Ovary (tissue), 3 donors: ENCODE measurements around the gene CHRNA3.

Source experiments
- CTCF ChIP-seq, 3 donors: fragments of 450-650 bp in 2 of 3; fragments of 200-600 bp in 1 of 3; IDR thresholded peaks; one replicate each; pipeline versions ENCODE4 v1.5.1 to v1.8.0; 2016 to 2022; ENCODE audit warnings: antibody characterized with exemption in 3 of 3, mild to moderate bottlenecking in 1 of 3
- EP300 ChIP-seq: sonication (generic); formaldehyde crosslinking; IDR thresholded peaks from one replicate; pipeline ENCODE4 v1.6.1; 2017; ENCODE audit warnings: antibody characterized with exemption
- POLR2A ChIP-seq: fragments of 450-650 bp; IDR thresholded peaks from one replicate; pipeline ENCODE4 v1.6.1; 2017; ENCODE audit warnings: antibody characterized with exemption, mild to moderate bottlenecking, moderate library complexity
- donor health status: DM: no; HTN: no; CAD: no.

- TF ChIP-seq CTCF (IDR thresholded peaks at IDR 0.05) (no peak), POLR2A (no peak), EP300 (no peak)
These were observed 17.3 kb downstream of the CHRNA3 start for GRCh38 chr15:78603467-78603866.
